Hematopoietic multipotent progenitor cell treated with erythropoietin and hydrocortisone succinate and interleukin-3 and kit ligand, for 6 days (in vitro differentiated cells): ENCODE results near the gene GSX2.
"Not testable (repeated sequence)": the region's sequence is repeated elsewhere in the genome, so short reads cannot be mapped to it uniquely, and the experiment has no call there.

Source experiments
- DNase-seq: peaks from one replicate; pipeline ENCODE4 v3.0.0-alpha.2; 2015

The GSX2 gene

DNA sequence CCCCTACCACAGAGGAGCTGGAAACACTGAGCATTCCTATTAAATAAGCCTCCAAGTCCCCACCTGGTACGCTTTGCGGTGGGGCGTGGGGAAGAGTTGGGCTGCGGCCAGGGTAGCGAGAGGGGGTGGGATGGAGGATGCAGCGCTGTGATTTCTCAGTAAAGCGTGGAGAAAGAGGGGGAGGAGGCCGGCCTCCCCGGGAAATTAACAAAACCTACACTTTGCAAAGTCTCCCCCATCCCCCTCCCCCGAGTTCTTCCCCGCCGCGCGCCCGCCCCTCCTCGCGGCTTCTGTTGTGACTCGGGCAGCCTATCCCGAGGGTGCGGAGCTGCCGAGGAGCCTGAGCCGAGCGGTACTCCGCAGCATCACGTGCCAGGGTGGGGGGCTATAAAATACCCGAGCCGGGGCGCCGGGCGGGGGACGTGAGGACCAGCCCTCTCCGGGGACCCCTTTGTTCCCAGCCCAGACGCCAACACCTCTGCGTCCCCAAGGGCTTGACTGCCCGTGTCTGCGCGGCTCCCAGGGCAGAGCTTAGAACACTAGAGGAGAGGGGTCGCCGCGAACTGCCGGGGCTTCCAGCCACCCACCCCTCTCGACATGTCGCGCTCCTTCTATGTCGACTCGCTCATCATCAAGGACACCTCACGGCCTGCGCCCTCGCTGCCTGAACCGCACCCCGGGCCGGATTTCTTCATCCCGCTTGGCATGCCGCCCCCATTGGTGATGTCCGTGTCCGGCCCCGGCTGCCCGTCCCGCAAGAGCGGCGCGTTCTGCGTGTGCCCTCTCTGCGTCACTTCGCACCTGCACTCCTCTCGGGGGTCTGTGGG, at the start of gene GSX2:
Gene GSX2, plus strand, starts transcription at position 416 of the 827 bp plus-strand sequence. Its CDS starts 182 bp downstream, at position 598.
- no peak for DNase-seq

- DNase-seq: no peak
These were observed 49.6 kb upstream of the GSX2 start for GRCh38 chr4:54050214-54050904.

GRCh38 chr4:54053322-54053721, 46.6 kb upstream of the GSX2 start:
- DNase-seq: not testable (repeated sequence)

DNA sequence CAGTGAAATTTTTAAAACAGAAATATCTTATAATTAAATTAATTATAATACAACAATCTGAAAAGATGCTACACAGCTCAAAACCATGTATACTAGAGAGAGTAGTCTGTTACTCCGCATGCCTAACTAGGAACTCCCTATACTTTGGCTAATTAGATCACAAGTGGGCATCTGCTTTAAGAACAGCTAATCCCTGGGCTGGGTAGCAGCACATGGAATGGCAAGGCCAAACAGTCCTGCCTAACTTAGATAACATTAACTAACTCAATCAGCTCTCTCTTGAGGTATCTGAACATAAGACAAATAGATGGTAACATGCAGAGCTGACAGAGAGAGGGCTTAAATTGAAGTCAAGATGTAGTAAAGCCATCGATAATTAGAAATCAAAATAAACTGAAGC, 45.5 kb upstream of the GSX2 start:
- DNase-seq: peak; percentile 69

DNA sequence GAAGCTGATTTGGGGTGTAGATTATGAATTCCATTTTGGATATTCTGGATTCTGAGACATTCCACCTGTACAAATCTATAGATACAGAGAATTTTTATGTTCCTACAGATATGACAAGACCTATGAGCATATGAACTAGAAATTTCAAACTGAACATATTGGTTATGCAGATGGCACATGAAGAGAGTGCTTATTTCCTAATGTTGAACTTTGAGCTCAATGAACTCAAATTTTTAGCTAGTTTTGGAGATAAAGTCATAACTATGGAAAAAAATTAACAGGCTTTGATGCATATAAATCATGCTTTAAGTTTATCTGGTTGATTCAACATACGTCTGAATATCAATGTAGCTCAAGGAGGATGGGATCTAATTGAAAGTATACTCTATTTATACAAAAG, 44.5 kb upstream of the GSX2 start:
- no peak for DNase-seq

DNA sequence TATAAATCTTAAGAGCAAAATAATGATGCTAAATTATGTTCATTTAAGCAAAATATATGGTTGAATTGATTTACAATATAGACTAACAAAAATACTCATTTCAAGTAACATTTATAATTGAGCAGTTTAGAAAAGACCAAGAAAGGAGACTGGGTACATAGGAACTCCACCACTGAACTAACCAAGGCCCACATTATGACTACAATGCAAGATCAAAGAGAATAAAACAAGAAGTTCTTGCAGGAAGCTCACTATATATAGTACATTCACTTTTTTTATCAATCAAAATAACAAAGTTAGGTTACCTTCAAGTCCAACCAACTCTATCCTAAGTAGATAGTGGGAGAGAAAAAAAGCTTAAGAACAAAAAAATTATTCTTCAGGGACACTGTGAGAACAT, 43.6 kb upstream of the GSX2 start:
- DNase-seq: no peak

DNA sequence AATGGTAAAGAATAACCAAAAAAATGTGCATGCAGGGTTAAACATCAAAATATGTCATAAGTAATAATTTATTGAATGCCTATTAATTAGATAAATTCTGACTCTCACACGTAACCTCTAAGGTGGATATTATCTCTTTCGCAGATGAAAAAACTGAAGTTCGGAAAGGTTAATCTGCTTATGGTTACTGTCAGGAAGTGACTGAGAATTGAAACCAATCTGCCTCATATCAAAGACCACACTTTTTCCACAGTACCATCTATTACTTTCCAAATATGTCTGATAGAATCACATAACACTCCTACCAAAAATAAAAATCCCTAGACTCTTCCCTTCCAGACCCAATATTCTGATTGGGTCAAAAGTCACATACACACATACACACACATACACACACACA, 41.8 kb upstream of the GSX2 start:
- DNase-seq: no peak

DNA sequence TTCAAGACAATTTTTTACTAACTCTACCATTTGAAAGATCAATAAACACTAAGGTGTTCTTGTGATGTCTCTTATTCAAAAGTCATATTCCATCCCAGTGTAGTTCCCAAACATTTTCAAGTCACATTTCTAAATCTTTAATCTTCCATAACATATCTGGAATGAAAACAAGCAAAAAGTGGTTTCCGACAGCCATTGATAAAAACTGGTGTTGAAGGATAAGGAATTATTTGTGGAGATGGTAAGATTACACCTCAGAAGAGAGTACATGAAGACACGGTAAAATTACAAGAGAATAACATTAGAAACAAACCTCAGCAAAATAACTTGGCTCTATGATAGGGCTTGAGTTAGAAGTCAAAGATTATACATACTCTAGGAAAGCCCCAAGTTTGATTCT, 39.8 kb upstream of the GSX2 start:
- peak; percentile 20 for DNase-seq

DNA sequence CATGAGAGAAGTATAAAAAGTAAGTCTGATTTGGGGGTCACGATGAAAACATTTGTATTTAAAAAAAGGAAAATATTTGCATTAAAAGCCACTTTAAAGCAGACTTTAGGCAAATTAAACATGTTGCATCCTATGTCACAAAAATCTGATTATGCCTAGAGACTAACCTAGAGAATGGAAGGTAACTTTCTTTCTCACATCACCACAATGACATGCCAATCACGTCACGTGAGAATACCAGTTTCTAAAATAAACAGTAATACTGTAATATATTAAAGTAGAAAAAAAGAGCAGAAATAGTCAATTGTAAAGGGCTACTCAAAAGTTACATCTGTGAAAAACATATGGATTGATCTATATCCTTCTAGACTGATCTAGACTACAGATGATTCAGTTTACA, 38.9 kb upstream of the GSX2 start:
- DNase-seq: no peak

GRCh38 chr4:54061873-54062272, 38.1 kb upstream of the GSX2 start:
- no peak for DNase-seq

DNA sequence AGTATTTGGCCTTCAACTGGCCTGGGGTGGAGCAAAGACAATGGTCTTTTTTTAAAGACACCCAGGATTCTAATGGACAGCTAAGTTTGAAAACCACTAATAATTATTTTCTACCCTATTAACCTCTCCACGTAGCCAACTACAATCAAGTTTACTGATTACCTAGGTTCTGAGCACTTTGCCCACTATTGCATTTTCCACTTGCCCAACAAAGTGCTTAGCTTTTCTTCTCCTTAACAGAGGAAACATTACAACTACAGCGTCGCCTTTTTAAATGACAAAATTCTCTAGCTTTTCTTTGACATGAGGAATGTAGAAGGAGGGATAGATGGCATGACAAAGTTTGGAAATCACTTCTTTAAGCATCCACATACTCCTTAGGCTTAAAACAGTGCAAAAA, 37.6 kb upstream of the GSX2 start:
- DNase-seq: no peak

- peak; percentile 26 for DNase-seq
These were observed 36.7 kb upstream of the GSX2 start for GRCh38 chr4:54063229-54063628.

- DNase-seq: peak; percentile 56
These were observed 36.1 kb upstream of the GSX2 start for GRCh38 chr4:54063737-54064316.

- peak; percentile 95 for DNase-seq
These were observed 35.4 kb upstream of the GSX2 start, which contains the start of gene CHIC2 for GRCh38 chr4:54064317-54065111. CHIC2 (minus strand) TSS chr4:54064605; CDS start chr4:54064300, 305 bp downstream.

- peak; percentile 55 for DNase-seq
These were observed 34.5 kb upstream of the GSX2 start for GRCh38 chr4:54065282-54066087.

GRCh38 chr4:54066088-54066415, 33.9 kb upstream of the GSX2 start:
- no peak for DNase-seq

DNA sequence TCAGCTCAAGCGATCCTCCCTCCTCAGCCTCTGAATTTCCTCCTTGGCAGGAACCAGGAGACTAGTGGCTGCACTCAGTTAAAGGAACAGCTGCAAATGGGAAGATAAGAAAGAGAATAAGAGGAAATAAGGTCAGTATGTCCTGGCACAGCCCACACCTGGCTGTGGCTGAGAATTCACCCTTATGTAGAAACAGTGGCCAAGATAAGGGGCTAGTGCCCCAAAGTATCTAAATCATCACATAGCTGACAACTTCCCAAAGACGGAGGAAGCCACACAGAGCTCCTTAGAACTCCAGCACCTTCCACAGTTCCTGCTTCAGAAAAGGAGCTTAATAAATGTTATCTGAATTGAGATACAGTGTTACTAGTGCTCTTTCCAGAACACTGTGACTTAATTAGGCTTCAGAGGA, 33.2 kb upstream of the GSX2 start:
- peak; percentile 87 for DNase-seq

GRCh38 chr4:54067166-54067565, 32.8 kb upstream of the GSX2 start:
- no peak for DNase-seq

DNA sequence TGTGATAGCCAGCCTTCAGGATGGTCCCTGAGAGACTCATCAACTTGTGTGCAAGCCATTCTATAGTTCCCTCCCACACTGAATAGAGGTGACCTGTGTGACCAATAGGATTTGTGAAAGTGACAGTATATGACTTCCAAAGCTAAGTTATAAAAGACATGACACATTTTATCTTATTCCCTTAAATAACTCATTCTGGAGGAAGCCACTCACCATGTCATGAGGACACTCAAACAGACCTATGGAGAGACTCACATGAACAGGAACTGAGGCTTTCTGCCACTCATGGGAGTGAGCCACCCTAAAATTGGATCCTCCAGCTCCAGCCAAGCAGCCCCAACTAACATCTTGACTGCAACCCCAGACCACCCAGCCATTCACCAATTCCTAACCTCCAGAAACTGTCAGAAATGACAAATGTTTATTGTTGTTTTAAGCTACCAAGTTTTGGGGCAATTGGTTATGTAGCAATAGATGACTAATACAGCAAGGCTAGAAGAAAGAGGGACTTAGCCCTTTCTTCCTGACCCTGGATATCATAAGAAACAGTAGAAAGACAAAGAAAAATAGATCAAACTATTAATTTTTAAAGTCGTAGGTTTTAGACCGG, 26.6 kb upstream of the GSX2 start:
- DNase-seq: no peak

DNA sequence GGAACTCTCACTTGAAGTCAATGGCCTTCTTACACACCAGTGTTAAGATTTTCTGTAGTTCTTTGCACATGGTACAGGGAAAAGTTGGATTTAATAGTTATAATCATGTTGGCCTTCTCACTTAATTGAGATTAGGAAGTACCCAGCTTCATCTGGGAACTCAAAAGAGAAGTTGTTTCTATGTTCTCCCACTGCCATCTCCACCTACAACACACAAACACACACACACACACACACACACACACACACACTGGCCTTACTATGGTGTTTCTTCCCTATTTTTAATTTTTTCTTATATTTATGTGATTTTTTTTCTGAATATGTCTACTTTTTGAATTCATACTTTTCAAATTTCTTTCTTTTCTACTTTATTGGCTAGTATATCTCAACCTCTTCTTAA, 25.6 kb upstream of the GSX2 start:
- no peak for DNase-seq

GRCh38 chr4:54076673-54077072, 23.3 kb upstream of the GSX2 start:
- DNase-seq: no peak

DNA sequence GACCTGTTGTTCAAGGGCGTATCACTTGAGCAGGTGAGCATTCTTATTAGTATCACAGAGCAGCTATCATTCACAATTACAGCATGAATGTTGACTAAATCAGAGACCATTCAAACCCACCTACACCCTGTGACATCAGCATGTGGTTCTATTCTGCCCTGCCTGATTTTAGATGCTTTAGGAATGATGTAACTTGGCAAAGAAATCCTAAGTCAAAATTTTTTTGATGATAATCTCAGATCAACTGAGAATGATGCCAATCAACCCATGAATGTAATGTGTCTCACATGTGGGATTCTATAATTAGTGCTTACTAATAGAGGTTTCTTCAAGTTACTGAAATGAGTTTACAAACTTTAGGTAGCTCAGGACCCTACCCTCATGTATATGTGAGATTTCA, 22.2 kb upstream of the GSX2 start:
- DNase-seq: no peak
